ENCODE data around the gene ACAP2.

Gene ACAP2

DNA sequence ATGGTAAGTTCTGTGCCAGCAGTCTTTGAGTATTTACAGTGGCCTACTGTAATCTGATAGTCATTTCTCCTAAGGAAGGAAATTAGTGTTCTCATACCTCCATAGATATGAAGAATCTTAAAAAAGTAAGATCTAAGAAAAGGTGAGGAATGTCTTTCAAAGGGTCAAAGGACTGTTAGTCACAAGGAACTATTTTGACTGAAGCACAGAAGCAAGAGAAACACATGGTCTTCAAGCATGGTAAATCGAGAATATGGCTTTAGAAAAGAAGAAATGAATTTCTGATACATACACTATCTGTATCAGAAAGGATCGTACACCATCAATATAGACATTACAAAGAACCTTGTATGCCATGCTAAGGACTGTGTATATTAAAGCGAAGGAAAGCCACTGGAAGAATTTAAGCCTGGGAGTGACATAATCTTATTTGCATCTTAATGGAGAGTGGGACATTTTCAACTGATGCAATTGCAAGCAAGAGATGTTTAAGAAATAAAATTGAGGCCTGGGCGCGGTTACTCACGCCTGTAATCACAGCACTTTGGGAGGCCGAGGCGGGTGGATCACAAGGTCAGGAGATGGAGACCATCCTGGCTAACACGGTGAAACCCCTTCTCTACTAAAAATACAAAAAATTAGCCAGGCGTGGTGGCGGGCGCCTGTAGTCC, 5.5 kb upstream of the ACAP2 start:
- H4K91ac ChIP-seq (ENCODE audit: low read depth, low read length): no peak overlapping the region
- no peak overlapping the region for H4K8ac ChIP-seq (ENCODE audit: low read depth, low read length)
- H3K4me2 ChIP-seq (ENCODE audit: low read length): no peak overlapping the region
- H2BK120ac ChIP-seq (ENCODE audit: insufficient read depth, low read length, poor library complexity): no peak overlapping the region
- no peak overlapping the region for H2BK12ac ChIP-seq (ENCODE audit: low read length)
- no peak overlapping the region for H3K14ac ChIP-seq (ENCODE audit: low read length)
- H3K36me3 ChIP-seq (ENCODE audit: control insufficient read depth in 1 of 2, insufficient read depth in 2 of 2, low read length in 2 of 2): no peaks in the 10 kb centered on the region
- no peak overlapping the region for H3K9ac ChIP-seq (ENCODE audit: low read length)
- DNase-seq: no peak
- H3K79me1 ChIP-seq (ENCODE audit: low read length): peaks cover 2% of the 10 kb centered on the region
- no CpG with 5 or more reads among the region's 12 CpGs for WGBS (ENCODE audit: extremely low coverage, insufficient coverage, insufficient read length)
- H3K4ac ChIP-seq (ENCODE audit: low read depth, low read length): no peak overlapping the region
- H3K4me1 ChIP-seq (ENCODE audit: control insufficient read depth in 1 of 2, insufficient read depth in 2 of 2, low read length in 2 of 2): peaks cover 3% of the 10 kb centered on the region in 2 experiments
- H3K9me3 ChIP-seq (ENCODE audit: insufficient read depth, low read depth, low read length): no peaks in the 10 kb centered on the region
- H3K27ac ChIP-seq (ENCODE audit: low read depth, low read length): no peak overlapping the region
- H3K27me3 ChIP-seq (ENCODE audit: insufficient read depth, low read length): no peaks in the 10 kb centered on the region
- no peak overlapping the region for H3K18ac ChIP-seq (ENCODE audit: low read length)
- no peak overlapping the region for H3K4me3 ChIP-seq (ENCODE audit: low read depth, low read length)
- no peak overlapping the region for H2AK5ac ChIP-seq (ENCODE audit: low read length)
- H3K23ac ChIP-seq (ENCODE audit: low read length): no peak overlapping the region
- H3K79me2 ChIP-seq (ENCODE audit: control insufficient read depth, insufficient read depth, low read length, poor library complexity): no peaks in the 10 kb centered on the region
- no peak overlapping the region for H4K12ac ChIP-seq (ENCODE audit: low read depth, low read length)
- no peak overlapping the region for H2AFZ ChIP-seq (ENCODE audit: insufficient read depth, low read length, poor library complexity)
- no peak overlapping the region for H2BK5ac ChIP-seq (ENCODE audit: low read depth, low read length, poor library complexity)

DNA sequence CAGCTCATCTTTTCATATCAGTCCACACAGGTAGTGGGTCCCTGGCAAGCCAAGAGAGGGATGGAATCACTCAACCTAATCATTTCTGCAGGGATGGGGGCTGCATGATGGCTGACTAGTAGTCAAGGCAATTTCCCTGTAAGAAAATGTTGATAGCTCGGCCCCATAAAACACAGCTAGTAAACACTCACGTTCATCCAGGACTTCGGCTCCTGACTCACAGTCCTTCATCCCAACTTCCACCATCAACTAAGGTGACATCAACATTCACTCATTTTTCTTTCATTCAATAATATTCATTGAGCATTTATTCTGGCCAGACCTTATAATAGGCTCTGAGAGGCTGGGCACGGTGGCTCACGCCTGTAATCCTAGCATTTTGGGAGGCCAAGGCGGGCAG, 4.4 kb upstream of the ACAP2 start:
- Histone ChIP-seq H3K79me2 (ENCODE audit: control insufficient read depth, insufficient read depth, low read length, poor library complexity) (peaks cover 5% of the 10 kb centered on the region), H3K4me2 (ENCODE audit: low read length) (no peak overlapping the region), H3K9me3 (ENCODE audit: insufficient read depth, low read depth, low read length) (no peaks in the 10 kb centered on the region), H3K4me3 (ENCODE audit: low read depth, low read length) (no peak overlapping the region), H3K18ac (ENCODE audit: low read length) (no peak overlapping the region), H3K79me1 (ENCODE audit: low read length) (peaks cover 7% of the 10 kb centered on the region), H3K27ac (ENCODE audit: low read depth, low read length) (no peak overlapping the region), H4K12ac (ENCODE audit: low read depth, low read length) (no peak overlapping the region), H3K4ac (ENCODE audit: low read depth, low read length) (no peak overlapping the region), H3K27me3 (ENCODE audit: insufficient read depth, low read length) (no peaks in the 10 kb centered on the region), H2BK5ac (ENCODE audit: low read depth, low read length, poor library complexity) (no peak overlapping the region), H3K36me3 (ENCODE audit: control insufficient read depth in 1 of 2, insufficient read depth in 2 of 2, low read length in 2 of 2) (no peaks in the 10 kb centered on the region), H4K91ac (ENCODE audit: low read depth, low read length) (no peak overlapping the region), H3K23ac (ENCODE audit: low read length) (no peak overlapping the region), H2BK12ac (ENCODE audit: low read length) (no peak overlapping the region), H3K9ac (ENCODE audit: low read length) (no peak overlapping the region), H2AFZ (ENCODE audit: insufficient read depth, low read length, poor library complexity) (no peak overlapping the region), H3K14ac (ENCODE audit: low read length) (no peak overlapping the region), H2BK120ac (ENCODE audit: insufficient read depth, low read length, poor library complexity) (no peak overlapping the region), H2AK5ac (ENCODE audit: low read length) (no peak overlapping the region), H4K8ac (ENCODE audit: low read depth, low read length) (no peak overlapping the region), H3K4me1 (ENCODE audit: control insufficient read depth in 1 of 2, insufficient read depth in 2 of 2, low read length in 2 of 2) (peaks cover 3% of the 10 kb centered on the region in 2 experiments)
- no peak for DNase-seq
- no CpG with 5 or more reads among the region's 6 CpGs for WGBS (ENCODE audit: extremely low coverage, insufficient coverage, insufficient read length)

DNA sequence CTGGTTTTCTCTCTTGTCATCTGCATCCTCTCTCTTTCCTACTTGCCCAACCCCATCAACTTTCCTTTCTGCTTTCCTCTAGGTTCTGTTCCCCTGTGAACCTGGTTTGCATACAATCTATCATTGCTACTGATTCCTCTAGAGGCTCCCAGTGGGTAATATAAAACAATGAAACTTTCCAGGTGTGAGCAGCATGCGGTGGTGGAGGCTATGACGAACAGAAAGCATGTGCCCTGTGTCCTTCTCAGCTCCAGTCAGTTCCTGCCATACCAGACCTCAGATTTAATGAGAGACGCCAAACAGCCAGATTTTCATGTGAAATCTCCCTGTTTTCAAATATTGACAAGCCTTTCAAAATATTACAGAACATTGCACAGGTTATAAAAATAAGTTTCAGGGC, 3.5 kb upstream of the ACAP2 start:
- Histone ChIP-seq H3K14ac (ENCODE audit: low read length) (no peak overlapping the region), H3K18ac (ENCODE audit: low read length) (no peak overlapping the region), H2BK5ac (ENCODE audit: low read depth, low read length, poor library complexity) (no peak overlapping the region), H2BK120ac (ENCODE audit: insufficient read depth, low read length, poor library complexity) (no peak overlapping the region), H3K4ac (ENCODE audit: low read depth, low read length) (no peak overlapping the region), H3K4me2 (ENCODE audit: low read length) (no peak overlapping the region), H4K8ac (ENCODE audit: low read depth, low read length) (no peak overlapping the region), H4K12ac (ENCODE audit: low read depth, low read length) (no peak overlapping the region), H4K91ac (ENCODE audit: low read depth, low read length) (no peak overlapping the region), H2AK5ac (ENCODE audit: low read length) (no peak overlapping the region), H3K23ac (ENCODE audit: low read length) (no peak overlapping the region), H3K9me3 (ENCODE audit: insufficient read depth, low read depth, low read length) (no peaks in the 10 kb centered on the region), H3K27ac (ENCODE audit: low read depth, low read length) (no peak overlapping the region), H3K4me3 (ENCODE audit: low read depth, low read length) (no peak overlapping the region), H3K9ac (ENCODE audit: low read length) (no peak overlapping the region), H2BK12ac (ENCODE audit: low read length) (no peak overlapping the region), H3K4me1 (ENCODE audit: control insufficient read depth in 1 of 2, insufficient read depth in 2 of 2, low read length in 2 of 2) (peaks cover 3% of the 10 kb centered on the region in 2 experiments), H3K36me3 (ENCODE audit: control insufficient read depth in 1 of 2, insufficient read depth in 2 of 2, low read length in 2 of 2) (no peaks in the 10 kb centered on the region), H2AFZ (ENCODE audit: insufficient read depth, low read length, poor library complexity) (no peak overlapping the region), H3K27me3 (ENCODE audit: insufficient read depth, low read length) (no peaks in the 10 kb centered on the region), H3K79me1 (ENCODE audit: low read length) (peaks cover 7% of the 10 kb centered on the region), H3K79me2 (ENCODE audit: control insufficient read depth, insufficient read depth, low read length, poor library complexity) (peaks cover 9% of the 10 kb centered on the region)
- no peak for DNase-seq
- no CpG with 5 or more reads among the region's 3 CpGs for WGBS (ENCODE audit: extremely low coverage, insufficient coverage, insufficient read length)

DNA sequence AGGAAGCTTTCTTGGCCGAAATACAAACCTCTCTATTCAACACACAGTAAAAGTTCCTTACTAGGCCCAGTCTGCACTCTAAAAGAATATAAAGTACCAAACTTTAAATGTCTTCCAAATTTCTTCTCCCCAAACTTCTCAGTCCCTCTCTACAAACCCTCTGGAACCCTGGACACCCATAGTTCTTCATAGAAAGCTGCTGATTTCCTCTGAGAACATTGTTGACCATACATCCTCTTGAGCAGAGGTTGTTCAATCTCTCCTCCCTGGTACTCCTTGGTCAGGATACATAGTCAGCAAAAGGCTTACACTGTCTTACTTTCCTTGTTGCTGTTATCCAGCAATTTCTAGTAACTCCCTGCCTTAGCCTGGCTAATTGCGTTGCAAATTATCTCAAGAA, 3.1 kb upstream of the ACAP2 start:
- Histone ChIP-seq H4K12ac (ENCODE audit: low read depth, low read length) (no peak overlapping the region), H4K8ac (ENCODE audit: low read depth, low read length) (no peak overlapping the region), H2BK5ac (ENCODE audit: low read depth, low read length, poor library complexity) (no peak overlapping the region), H2BK120ac (ENCODE audit: insufficient read depth, low read length, poor library complexity) (no peak overlapping the region), H3K4ac (ENCODE audit: low read depth, low read length) (no peak overlapping the region), H3K14ac (ENCODE audit: low read length) (no peak overlapping the region), H3K4me3 (ENCODE audit: low read depth, low read length) (no peak overlapping the region), H3K23ac (ENCODE audit: low read length) (no peak overlapping the region), H3K18ac (ENCODE audit: low read length) (no peak overlapping the region), H3K4me1 (ENCODE audit: control insufficient read depth in 1 of 2, insufficient read depth in 2 of 2, low read length in 2 of 2) (peaks cover 3% of the 10 kb centered on the region in 2 experiments), H3K79me2 (ENCODE audit: control insufficient read depth, insufficient read depth, low read length, poor library complexity) (peaks cover 9% of the 10 kb centered on the region), H3K9ac (ENCODE audit: low read length) (no peak overlapping the region), H2BK12ac (ENCODE audit: low read length) (no peak overlapping the region), H3K36me3 (ENCODE audit: control insufficient read depth in 1 of 2, insufficient read depth in 2 of 2, low read length in 2 of 2) (no peaks in the 10 kb centered on the region), H3K27me3 (ENCODE audit: insufficient read depth, low read length) (no peaks in the 10 kb centered on the region), H3K9me3 (ENCODE audit: insufficient read depth, low read depth, low read length) (no peaks in the 10 kb centered on the region), H4K91ac (ENCODE audit: low read depth, low read length) (no peak overlapping the region), H3K79me1 (ENCODE audit: low read length) (peaks cover 7% of the 10 kb centered on the region), H2AFZ (ENCODE audit: insufficient read depth, low read length, poor library complexity) (no peak overlapping the region), H3K4me2 (ENCODE audit: low read length) (no peak overlapping the region), H3K27ac (ENCODE audit: low read depth, low read length) (no peak overlapping the region), H2AK5ac (ENCODE audit: low read length) (no peak overlapping the region)
- no peak for DNase-seq
- no CpG with 5 or more reads among the region's 2 CpGs for WGBS (ENCODE audit: extremely low coverage, insufficient coverage, insufficient read length)
